ENCODE results near the gene GPR158.

GPR158 gene

DNA sequence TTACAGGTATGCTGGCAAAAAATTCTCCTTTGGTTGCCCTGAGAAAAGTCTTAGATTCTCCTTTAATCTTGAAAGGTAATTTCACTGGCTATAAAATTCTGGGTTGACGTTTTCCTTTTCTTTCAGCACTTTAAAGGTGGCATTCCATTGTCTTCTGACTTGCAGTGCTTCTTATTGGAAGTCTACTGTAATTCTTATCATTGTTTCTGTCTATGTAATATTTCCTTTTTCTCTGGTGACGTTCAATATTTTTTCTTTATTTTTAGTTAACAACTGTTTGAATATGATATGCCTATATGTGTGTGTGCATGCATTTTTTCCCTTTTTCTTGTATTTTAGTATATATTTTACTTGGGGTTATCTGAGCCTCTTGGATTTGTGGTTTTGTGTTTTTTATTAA lies 111.0 kb downstream of the GPR158 start:
- no peak for TF ChIP-seq CTCF (IDR thresholded peaks at IDR 0.05)
- no peak for DNase-seq
- intact Hi-C loops (cut with DNase I; ENCODE audit: low total_unique reads) = no loop called here
- no peak overlapping the region for H3K4me3 ChIP-seq
- H3K36me3 ChIP-seq = no peaks in the 10 kb centered on the region
- no peaks in the 10 kb centered on the region for H3K4me1 ChIP-seq
- no peak overlapping the region for H3K27ac ChIP-seq
- H3K27me3 ChIP-seq = no peaks in the 10 kb centered on the region
- no peaks in the 10 kb centered on the region for H3K9me3 ChIP-seq

DNA sequence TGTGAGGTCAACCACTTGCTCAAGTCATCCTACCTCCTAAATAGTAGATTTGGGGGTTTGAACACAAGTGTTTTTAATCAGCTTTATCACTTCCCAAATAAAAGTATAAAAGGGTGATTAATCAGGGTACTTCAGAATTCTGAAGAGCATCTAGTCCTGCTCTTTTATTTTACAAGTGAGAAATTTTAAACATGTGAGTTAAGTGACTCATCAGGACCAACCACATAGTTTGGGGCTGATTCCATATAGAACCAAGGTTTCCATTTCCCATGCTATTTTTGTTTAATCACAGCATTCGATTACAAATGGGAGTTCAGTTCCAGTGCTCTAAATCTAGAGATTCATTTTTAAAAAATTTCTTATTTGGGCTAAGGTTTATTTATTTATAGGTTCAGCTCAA lies 113.4 kb downstream of the GPR158 start:
- Histone ChIP-seq H3K27ac (no peak overlapping the region), H3K27me3 (no peaks in the 10 kb centered on the region), H3K9me3 (no peaks in the 10 kb centered on the region), H3K4me3 (no peak overlapping the region), H3K36me3 (no peaks in the 10 kb centered on the region), H3K4me1 (no peaks in the 10 kb centered on the region)
- intact Hi-C loops (cut with DNase I; ENCODE audit: low total_unique reads) = no loop called here
- no peak for DNase-seq
- no peak for TF ChIP-seq CTCF (IDR thresholded peaks at IDR 0.05)

DNA sequence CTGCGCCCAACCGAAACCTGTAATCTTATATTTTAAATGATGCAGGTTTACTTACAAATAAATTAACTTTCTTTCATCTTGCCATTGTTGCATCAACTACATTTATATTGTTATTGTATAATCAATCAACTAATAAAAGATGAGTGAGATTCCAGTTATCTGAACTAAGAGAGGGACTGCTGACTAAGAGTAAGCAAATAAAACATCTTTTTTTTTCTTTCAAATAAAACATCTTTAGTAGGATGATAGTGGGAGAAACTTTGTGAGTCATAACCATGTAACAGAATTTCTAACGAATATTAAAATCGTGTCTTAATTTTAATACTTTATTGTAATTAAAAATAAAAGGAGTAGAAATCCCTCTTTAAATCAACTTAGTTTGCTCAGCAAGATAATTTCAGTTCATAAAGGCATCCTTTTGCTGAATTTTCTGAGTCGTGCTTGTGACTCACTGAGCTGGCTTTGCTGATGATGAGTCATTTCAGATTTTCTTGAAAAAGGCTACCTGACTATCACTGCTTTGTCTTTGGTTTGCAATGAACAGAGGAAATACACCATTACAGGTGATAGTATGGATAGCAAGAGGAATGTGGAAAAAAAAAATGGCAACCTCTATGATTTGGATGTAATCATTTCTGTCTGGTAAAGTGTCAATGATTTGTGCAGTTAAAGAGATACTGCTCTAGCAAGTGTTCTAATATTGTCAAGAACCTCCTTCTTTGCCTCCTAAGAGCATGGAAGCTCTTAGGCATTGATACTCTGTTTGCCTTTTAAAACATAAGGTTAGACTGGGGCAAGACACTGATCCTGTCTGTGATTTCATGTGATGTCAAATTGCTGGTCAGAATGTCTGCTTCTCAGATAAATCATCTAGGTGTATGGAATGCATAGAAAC lies 119.5 kb downstream of the GPR158 start:
- Histone ChIP-seq H3K9me3 (no peaks in the 10 kb centered on the region), H3K27ac (no peak overlapping the region), H3K4me3 (no peak overlapping the region), H3K36me3 (no peaks in the 10 kb centered on the region), H3K27me3 (no peaks in the 10 kb centered on the region), H3K4me1 (no peaks in the 10 kb centered on the region)
- intact Hi-C loops (cut with DNase I; ENCODE audit: low total_unique reads) = no loop called here
- DNase-seq = no peak
- TF ChIP-seq CTCF (IDR thresholded peaks at IDR 0.05) = no peak

GRCh38 chr10:25296324-25296723 lies 121.5 kb downstream of the GPR158 start:
- no peaks in the 10 kb centered on the region for H3K9me3 ChIP-seq
- intact Hi-C loops (cut with DNase I; ENCODE audit: low total_unique reads) = no loop called here

GRCh38 chr10:25297466-25297865 lies 122.7 kb downstream of the GPR158 start:
- Histone ChIP-seq H3K27ac (no peak overlapping the region), H3K4me3 (no peak overlapping the region), H3K4me1 (no peaks in the 10 kb centered on the region), H3K27me3 (no peaks in the 10 kb centered on the region), H3K9me3 (no peaks in the 10 kb centered on the region), H3K36me3 (no peaks in the 10 kb centered on the region)
- DNase-seq = no peak
- intact Hi-C loops (cut with DNase I; ENCODE audit: low total_unique reads) = no loop called here
- no peak for TF ChIP-seq CTCF (IDR thresholded peaks at IDR 0.05)

More at GRCh38 chr10:25296324-25296723, 121.5 kb downstream of the GPR158 start:
- DNase-seq = no peak
- Histone ChIP-seq H3K4me1 (no peaks in the 10 kb centered on the region), H3K36me3 (no peaks in the 10 kb centered on the region), H3K27me3 (no peaks in the 10 kb centered on the region), H3K4me3 (no peak overlapping the region), H3K27ac (no peak overlapping the region)
- no peak for TF ChIP-seq CTCF (IDR thresholded peaks at IDR 0.05)
